ENCODE measurements around the gene PPP4R3A.

PPP4R3A gene

GRCh38 chr14:91473046-91473445 lies 37.1 kb downstream of the PPP4R3A start:
- TF ChIP-seq CTCF (IDR thresholded peaks at IDR 0.05; ENCODE audit: insufficient read depth, low read length): no peak
- no peak for TF ChIP-seq SPI1 (IDR thresholded peaks at IDR 0.05; ENCODE audit: borderline replicate concordance, low read depth)
- TF ChIP-seq REST (IDR thresholded peaks at IDR 0.05; ENCODE audit: insufficient replicate concordance, low read depth): no peak
- no peak for TF ChIP-seq POLR2AphosphoS5 (IDR thresholded peaks at IDR 0.05; ENCODE audit: low read depth)
- no peak for TF ChIP-seq GABPA (IDR thresholded peaks at IDR 0.05; ENCODE audit: low read depth)
- H3K4me3 ChIP-seq (replicated peaks; ENCODE audit: insufficient read depth, low read length): no peak overlapping the region
- no peaks in the 10 kb centered on the region for H3K27me3 ChIP-seq (ENCODE audit: insufficient read depth, poor library complexity, severe bottlenecking)
- H3K27ac ChIP-seq (replicated peaks): no peak overlapping the region
- no peak for DNase-seq (ENCODE audit: low read depth in 1 of 2, low spot score in 1 of 2)

GRCh38 chr14:91470216-91470615 lies 39.9 kb downstream of the PPP4R3A start:
- DNase-seq (ENCODE audit: low read depth in 1 of 2, low spot score in 1 of 2): no peak
- no peak for TF ChIP-seq GABPA (IDR thresholded peaks at IDR 0.05; ENCODE audit: low read depth)
- Histone ChIP-seq H3K27ac (replicated peaks) (no peak overlapping the region), H3K27me3 (ENCODE audit: insufficient read depth, poor library complexity, severe bottlenecking) (no peaks in the 10 kb centered on the region), H3K4me3 (replicated peaks; ENCODE audit: insufficient read depth, low read length) (no peak overlapping the region)

GRCh38 chr14:91466192-91466591 lies 43.9 kb downstream of the PPP4R3A start:
- no peaks in the 10 kb centered on the region for H3K27me3 ChIP-seq (ENCODE audit: insufficient read depth, poor library complexity, severe bottlenecking)
- TF ChIP-seq SPI1 (IDR thresholded peaks at IDR 0.05; ENCODE audit: borderline replicate concordance, low read depth) (no peak), CTCF (IDR thresholded peaks at IDR 0.05; ENCODE audit: insufficient read depth, low read length) (no peak), POLR2AphosphoS5 (IDR thresholded peaks at IDR 0.05; ENCODE audit: low read depth) (no peak)
- no peak for DNase-seq (ENCODE audit: low read depth in 1 of 2, low spot score in 1 of 2)
- no peak overlapping the region for H3K27ac ChIP-seq (replicated peaks)
- no peak overlapping the region for H3K4me3 ChIP-seq (replicated peaks; ENCODE audit: insufficient read depth, low read length)

- no peak overlapping the region for H3K4me3 ChIP-seq (replicated peaks; ENCODE audit: insufficient read depth, low read length)
- H3K27ac ChIP-seq (replicated peaks): no peak overlapping the region
- no peaks in the 10 kb centered on the region for H3K27me3 ChIP-seq (ENCODE audit: insufficient read depth, poor library complexity, severe bottlenecking)
- DNase-seq (ENCODE audit: low read depth in 1 of 2, low spot score in 1 of 2): no peak
- TF ChIP-seq SPI1 (IDR thresholded peaks at IDR 0.05; ENCODE audit: borderline replicate concordance, low read depth) (no peak), CTCF (IDR thresholded peaks at IDR 0.05; ENCODE audit: insufficient read depth, low read length) (no peak), REST (IDR thresholded peaks at IDR 0.05; ENCODE audit: insufficient replicate concordance, low read depth) (no peak)
These were observed 45.4 kb downstream of the PPP4R3A start for GRCh38 chr14:91464615-91465205.

Measured in HL-60 (cell line).